Urinary bladder (tissue), 4 donors: Measurements from ENCODE around the gene STAT6. TPM values are rescaled to one million over a fixed set of nuclear protein-coding genes. Genes with fewer than 3 reads are reported as not detected.
"Not testable (repeated sequence)": the region's sequence is repeated elsewhere in the genome, so short reads cannot be mapped to it uniquely, and the experiment has no call there.

ENCODE experiments used
- DNase-seq: peaks from one replicate; pipeline ENCODE4 v3.0.0-alpha.2; 2015; ENCODE audit errors: extremely low spot score
- H3K27ac ChIP-seq: one replicate; pipeline ENCODE4 v1.5.1; 2013; ENCODE audit warnings: low read depth, mild to moderate bottlenecking, moderate library complexity
- H3K36me3 ChIP-seq: one replicate; pipeline ENCODE4 v1.6.1; 2013; ENCODE audit warnings: mild to moderate bottlenecking, moderate library complexity; ENCODE audit not compliant: insufficient read depth
- H3K4me1 ChIP-seq: one replicate; pipeline ENCODE4 v1.6.1; 2013; ENCODE audit warnings: mild to moderate bottlenecking, moderate library complexity; ENCODE audit not compliant: insufficient read depth
- H3K4me3 ChIP-seq: one replicate; pipeline ENCODE4 v1.5.1; 2013; ENCODE audit warnings: low read depth, low read length
- WGBS: extraction: QIAGEN DNeasy Blood & Tissue Kit; methylation state at CpG from one replicate; pipeline ENCODE4 v1.1.7; 2013; 5-methylcytosine and 5-hydroxymethylcytosine counted together
- polyA plus RNA-seq: library from polyadenylated mRNA; stranded (reverse); fragments of 200-250 nt; gene quantifications from one replicate; pipeline ENCODE4 v1.2.3, GENCODE V29; 2013
- total RNA-seq: library from RNA; depleted of rRNA; stranded (reverse); fragments of >200 nt; gene quantifications from one replicate; pipeline ENCODE4 v1.2.3, GENCODE V29; 2014
- donor health status: healthy with polysubstance abuse.
- donor health status: healthy.

Gene STAT6
- total and polyA plus RNA-seq, 2 donors, result 60.5 to 172 TPM

DNA sequence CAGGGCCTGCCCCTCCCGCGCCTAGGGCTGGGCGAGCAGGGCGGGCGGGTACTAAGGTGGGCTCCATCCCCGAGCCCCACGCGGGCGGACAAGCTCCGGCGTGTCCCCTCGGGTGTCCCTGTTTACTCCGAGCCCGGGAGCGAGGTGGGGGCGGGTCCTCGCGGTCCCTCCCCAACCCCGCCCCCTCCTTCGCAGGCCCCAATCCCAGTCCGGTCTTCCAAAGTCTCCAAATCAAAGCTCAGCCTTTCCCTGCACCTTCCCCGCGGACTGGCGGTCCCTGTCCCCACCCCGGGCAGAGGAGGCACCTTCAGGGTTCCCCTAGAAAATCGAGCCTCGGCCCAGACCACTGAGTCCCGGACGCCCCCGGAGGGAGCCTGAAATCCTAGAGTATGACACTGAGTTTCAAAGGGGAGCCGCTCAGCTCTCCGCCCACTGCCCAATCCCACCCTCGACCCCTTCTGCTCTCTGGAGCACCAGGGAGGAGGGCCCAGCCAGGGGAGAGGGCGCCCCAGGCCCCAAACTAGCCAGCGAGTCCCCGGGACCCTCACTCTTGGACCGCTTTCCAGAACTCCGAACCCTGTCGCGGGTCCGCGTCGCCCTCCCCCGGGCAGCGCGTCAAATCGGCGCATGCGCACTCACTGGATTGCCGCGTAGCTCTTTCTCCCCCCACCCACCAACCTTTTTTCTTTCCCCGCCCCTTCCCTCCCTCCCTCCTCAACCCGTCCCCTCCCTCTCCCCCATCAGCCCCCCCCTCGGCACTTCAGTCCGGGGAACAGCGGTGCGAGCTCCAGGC, 16.8 kb upstream of the STAT6 start, which contains the start of gene LRP1:
Gene LRP1 (plus strand): TSS at position 758 of the 793 bp plus-strand sequence. CDS start 482 bp downstream, outside the sequence.
- DNase-seq, result peak; percentile 73
- Histone ChIP-seq H3K36me3 (no peaks in the 10 kb centered on the region), H3K4me3 (peak within 1 kb of the TSS; percentile 88), H3K27ac (peak within 1 kb of the TSS; percentile 97), H3K4me1 (no peaks in the 10 kb centered on the region)
- WGBS, result under 1% methylated on average over 57 of the region's 57 CpGs

- Histone ChIP-seq H3K4me3 (peak overlapping the region; percentile 88), H3K36me3 (no peaks in the 10 kb centered on the region), H3K4me1 (no peaks in the 10 kb centered on the region), H3K27ac (peak overlapping the region; percentile 11)
- WGBS, result 6% methylated on average over 26 of the region's 26 CpGs
- no peak for DNase-seq
These were observed 16.1 kb upstream of the STAT6 start for GRCh38 chr12:57127101-57127725.

- WGBS, result 50% methylated on average over 7 of the region's 7 CpGs
- Histone ChIP-seq H3K27ac (no peak overlapping the region), H3K36me3 (no peaks in the 10 kb centered on the region), H3K4me1 (no peaks in the 10 kb centered on the region), H3K4me3 (no peak overlapping the region)
- DNase-seq, result no peak
These were observed 15.4 kb upstream of the STAT6 start for GRCh38 chr12:57126561-57126960.

DNA sequence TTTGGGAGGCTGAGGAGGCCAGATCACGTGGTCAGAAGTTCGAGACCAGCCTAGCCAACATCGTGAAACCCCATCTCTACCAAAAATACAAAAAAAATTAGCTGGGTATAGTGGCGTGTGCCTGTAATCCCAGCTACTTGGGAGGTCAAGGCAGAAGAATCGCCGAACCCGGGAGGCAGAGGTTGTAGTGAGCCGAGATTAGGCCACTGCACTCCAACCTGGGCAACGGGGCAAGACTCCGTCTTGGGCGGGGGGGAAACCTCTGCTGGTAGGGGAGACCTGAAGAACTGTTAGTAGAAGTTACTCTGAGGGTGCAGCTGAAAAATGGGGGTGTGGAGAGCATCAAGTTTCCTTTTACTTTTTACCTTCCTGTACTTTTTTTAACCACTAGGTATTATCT, 14.9 kb upstream of the STAT6 start:
- WGBS, result 96% methylated on average over 11 of the region's 11 CpGs
- Histone ChIP-seq H3K36me3 (no peaks in the 10 kb centered on the region), H3K4me1 (no peaks in the 10 kb centered on the region), H3K27ac (no peak overlapping the region), H3K4me3 (no peak overlapping the region)
- no peak for DNase-seq

DNA sequence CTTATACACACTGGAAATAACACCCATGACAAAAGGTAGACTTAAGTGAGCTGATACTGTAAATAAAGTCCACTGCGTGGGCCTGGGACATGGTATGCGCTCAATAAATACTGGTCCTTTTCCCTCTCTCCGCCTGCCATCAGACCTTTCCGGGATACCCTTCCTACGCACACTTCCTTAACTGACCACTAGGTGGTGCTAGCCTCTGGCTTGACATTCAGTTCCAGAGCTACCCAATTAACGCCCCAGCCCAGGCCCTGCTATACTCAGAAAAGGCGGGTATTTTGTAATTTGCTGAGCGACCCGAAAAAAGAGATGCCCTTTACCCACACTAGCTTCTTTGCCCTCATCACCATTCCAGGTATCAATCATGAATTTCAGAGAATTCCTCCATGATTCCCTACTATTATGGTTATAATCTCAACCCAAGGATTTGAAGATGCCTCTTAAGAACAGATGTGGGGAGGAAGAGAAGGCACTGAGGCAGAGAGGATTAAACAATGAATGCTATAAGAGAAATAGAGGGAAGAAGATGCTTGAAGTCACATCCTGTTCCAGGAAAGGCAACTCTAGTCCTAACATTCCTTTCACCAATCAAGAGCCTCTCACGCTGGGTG, 13.2 kb upstream of the STAT6 start:
- H3K36me3 ChIP-seq, result no peaks in the 10 kb centered on the region
- WGBS, result 15% methylated on average over 10 of the region's 10 CpGs
- H3K27ac ChIP-seq, result no peak overlapping the region
- no peak overlapping the region for H3K4me3 ChIP-seq
- H3K4me1 ChIP-seq, result no peaks in the 10 kb centered on the region
- no peak for DNase-seq

- Histone ChIP-seq H3K4me3 (no peak overlapping the region), H3K27ac (no peak overlapping the region), H3K36me3 (no peaks in the 10 kb centered on the region), H3K4me1 (no peaks in the 10 kb centered on the region)
- 43% methylated on average over 2 of the region's 2 CpGs for WGBS
- DNase-seq, result no peak
These were observed 12.7 kb upstream of the STAT6 start for GRCh38 chr12:57123813-57124212.

DNA sequence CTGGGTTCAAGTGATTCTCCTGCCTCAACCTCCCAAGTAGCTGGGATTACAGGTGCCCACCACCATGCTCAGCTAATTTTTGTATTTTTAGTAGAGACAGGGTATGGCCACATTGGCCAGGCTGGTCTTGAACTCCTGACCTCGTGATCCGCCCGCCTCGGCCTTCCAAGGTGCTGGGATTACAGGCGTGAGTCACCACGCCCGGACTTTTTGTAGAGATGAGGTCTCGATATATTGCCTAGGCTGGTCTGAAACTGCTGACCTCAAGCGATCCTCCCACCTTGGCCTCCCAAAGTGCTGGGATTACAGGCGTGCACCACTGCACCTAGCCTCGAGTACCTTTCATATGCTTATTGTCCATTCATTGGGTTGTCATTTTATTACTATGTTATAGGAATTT, 9.6 kb upstream of the STAT6 start:
- H3K4me1 ChIP-seq, H3K4me3 ChIP-seq, H3K27ac ChIP-seq, H3K36me3 ChIP-seq, DNase-seq: not testable (repeated sequence)
- 89% methylated on average over 11 of the region's 11 CpGs for WGBS

DNA sequence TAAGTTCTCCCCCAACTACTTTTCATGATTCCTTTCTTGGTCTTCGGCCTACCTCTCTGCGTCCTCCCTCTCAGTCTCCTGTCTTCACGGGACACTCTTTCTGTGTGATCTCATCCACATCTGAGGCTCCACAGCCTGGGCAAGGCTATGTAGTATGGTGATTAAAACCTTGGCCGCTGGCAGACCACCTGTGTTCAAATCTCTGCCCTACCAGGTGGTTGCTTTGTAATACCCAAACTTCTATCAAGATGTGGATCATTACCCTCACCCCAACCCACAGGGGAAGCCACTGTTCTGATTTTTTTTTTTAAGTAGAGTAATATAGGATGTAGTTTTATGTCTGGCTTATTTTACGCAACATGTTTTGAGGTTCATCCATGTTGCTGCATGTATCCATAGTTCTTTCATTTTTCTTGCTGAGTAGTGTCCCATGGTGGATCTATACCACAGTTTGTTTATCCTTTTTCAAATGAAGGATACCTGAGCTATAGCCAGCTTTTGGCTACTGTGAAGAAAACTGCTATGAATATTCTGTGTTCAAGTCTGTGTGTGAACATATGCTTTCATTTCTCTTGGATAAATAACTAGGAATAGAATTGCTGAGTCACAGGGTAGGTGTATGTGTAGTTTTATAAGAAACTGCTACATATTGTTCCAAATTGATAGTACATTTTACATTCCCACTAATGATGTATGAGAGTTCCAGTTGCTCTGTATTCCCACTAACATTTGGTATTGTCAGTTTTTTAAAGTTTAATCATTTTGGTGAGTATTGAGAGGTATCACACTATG, 8.3 kb upstream of the STAT6 start:
- 76% methylated on average over 5 of the region's 5 CpGs for WGBS
- Histone ChIP-seq H3K36me3 (no peaks in the 10 kb centered on the region), H3K27ac (no peak overlapping the region), H3K4me3 (no peak overlapping the region), H3K4me1 (no peaks in the 10 kb centered on the region)
- no peak for DNase-seq

- H3K36me3 ChIP-seq, result no peaks in the 10 kb centered on the region
- no peak for DNase-seq
- 71% methylated on average over 1 of the region's 1 CpG for WGBS
- H3K4me1 ChIP-seq, result no peaks in the 10 kb centered on the region
- no peak overlapping the region for H3K27ac ChIP-seq
- H3K4me3 ChIP-seq, result no peak overlapping the region
These were observed 7.6 kb upstream of the STAT6 start for GRCh38 chr12:57118711-57119271.

GRCh38 chr12:57116580-57117281, 5.6 kb upstream of the STAT6 start:
- no peak overlapping the region for H3K27ac ChIP-seq
- no peaks in the 10 kb centered on the region for H3K4me1 ChIP-seq
- H3K4me3 ChIP-seq, result no peak overlapping the region
- no peaks in the 10 kb centered on the region for H3K36me3 ChIP-seq
- no peak for DNase-seq
- WGBS, result 89% methylated on average over 5 of the region's 5 CpGs

- Histone ChIP-seq H3K4me3 (no peak overlapping the region), H3K4me1 (no peaks in the 10 kb centered on the region), H3K27ac (peak overlapping the region; percentile 81)
These were observed 1.5 kb upstream of the STAT6 start for GRCh38 chr12:57112492-57113294.

More at GRCh38 chr12:57112492-57113294, 1.5 kb upstream of the STAT6 start:
- DNase-seq, result no peak
- WGBS, result 62% methylated on average over 9 of the region's 9 CpGs
- H3K36me3 ChIP-seq, result no peaks in the 10 kb centered on the region
